ENCODE measurements around the gene C8G.

Gene C8G

GRCh38 chr9:136935651-136936050 lies 9.4 kb upstream of the C8G start:
- H3K4me1 ChIP-seq (ENCODE audit: control insufficient read depth, low read depth, low read length) = no peaks in the 10 kb centered on the region
- H3K27ac ChIP-seq (ENCODE audit: low read length) = no peak overlapping the region
- peaks cover 8% of the 10 kb centered on the region for H3K36me3 ChIP-seq (ENCODE audit: control insufficient read depth, low read depth, low read length)
- no peak overlapping the region for H3K4me3 ChIP-seq (ENCODE audit: low read length)
- no peaks in the 10 kb centered on the region for H3K9me3 ChIP-seq (ENCODE audit: control insufficient read depth, low read depth, low read length)
- H3K27me3 ChIP-seq (ENCODE audit: control insufficient read depth, insufficient read depth, low read length) = no peaks in the 10 kb centered on the region
- no peak overlapping the region for H3K9ac ChIP-seq (ENCODE audit: low read length)

- peaks cover 14% of the 10 kb centered on the region for H3K36me3 ChIP-seq (ENCODE audit: control insufficient read depth, low read depth, low read length)
- no peak overlapping the region for H3K27ac ChIP-seq (ENCODE audit: low read length)
- no peaks in the 10 kb centered on the region for H3K4me1 ChIP-seq (ENCODE audit: control insufficient read depth, low read depth, low read length)
Observed at GRCh38 chr9:136936645-136937170, 8.3 kb upstream of the C8G start.

GRCh38 chr9:136937186-136938001 lies 7.6 kb upstream of the C8G start:
- H3K27me3 ChIP-seq (ENCODE audit: control insufficient read depth, insufficient read depth, low read length) = no peaks in the 10 kb centered on the region
- H3K9me3 ChIP-seq (ENCODE audit: control insufficient read depth, low read depth, low read length) = no peaks in the 10 kb centered on the region
- H3K4me3 ChIP-seq (ENCODE audit: low read length) = no peak overlapping the region
- H3K36me3 ChIP-seq (ENCODE audit: control insufficient read depth, low read depth, low read length) = peaks cover 16% of the 10 kb centered on the region
- no peak overlapping the region for H3K9ac ChIP-seq (ENCODE audit: low read length)
- no peak overlapping the region for H3K27ac ChIP-seq (ENCODE audit: low read length)
- H3K4me1 ChIP-seq (ENCODE audit: control insufficient read depth, low read depth, low read length) = no peaks in the 10 kb centered on the region

More at GRCh38 chr9:136936645-136937170, 8.3 kb upstream of the C8G start:
- Histone ChIP-seq H3K9me3 (ENCODE audit: control insufficient read depth, low read depth, low read length) (no peaks in the 10 kb centered on the region), H3K4me3 (ENCODE audit: low read length) (no peak overlapping the region), H3K27me3 (ENCODE audit: control insufficient read depth, insufficient read depth, low read length) (no peaks in the 10 kb centered on the region), H3K9ac (ENCODE audit: low read length) (no peak overlapping the region)

GRCh38 chr9:136939431-136939995 lies 5.5 kb upstream of the C8G start:
- no peak overlapping the region for H3K27ac ChIP-seq (ENCODE audit: low read length)
- H3K4me1 ChIP-seq (ENCODE audit: control insufficient read depth, low read depth, low read length) = no peaks in the 10 kb centered on the region
- H3K9ac ChIP-seq (ENCODE audit: low read length) = no peak overlapping the region
- H3K27me3 ChIP-seq (ENCODE audit: control insufficient read depth, insufficient read depth, low read length) = no peaks in the 10 kb centered on the region
- H3K36me3 ChIP-seq (ENCODE audit: control insufficient read depth, low read depth, low read length) = peaks cover 16% of the 10 kb centered on the region
- H3K9me3 ChIP-seq (ENCODE audit: control insufficient read depth, low read depth, low read length) = no peaks in the 10 kb centered on the region
- no peak overlapping the region for H3K4me3 ChIP-seq (ENCODE audit: low read length)

GRCh38 chr9:136939996-136940525 lies 5.0 kb upstream of the C8G start:
- Histone ChIP-seq H3K9me3 (ENCODE audit: control insufficient read depth, low read depth, low read length) (no peaks in the 10 kb centered on the region), H3K4me3 (ENCODE audit: low read length) (no peak overlapping the region), H3K36me3 (ENCODE audit: control insufficient read depth, low read depth, low read length) (peaks cover 16% of the 10 kb centered on the region), H3K27ac (ENCODE audit: low read length) (no peak overlapping the region), H3K4me1 (ENCODE audit: control insufficient read depth, low read depth, low read length) (no peaks in the 10 kb centered on the region), H3K27me3 (ENCODE audit: control insufficient read depth, insufficient read depth, low read length) (no peaks in the 10 kb centered on the region), H3K9ac (ENCODE audit: low read length) (no peak overlapping the region)

GRCh38 chr9:136940526-136941230 lies 4.4 kb upstream of the C8G start:
- Histone ChIP-seq H3K27ac (ENCODE audit: low read length) (no peak overlapping the region), H3K9ac (ENCODE audit: low read length) (no peak overlapping the region), H3K27me3 (ENCODE audit: control insufficient read depth, insufficient read depth, low read length) (no peaks in the 10 kb centered on the region), H3K4me3 (ENCODE audit: low read length) (no peak overlapping the region), H3K9me3 (ENCODE audit: control insufficient read depth, low read depth, low read length) (no peaks in the 10 kb centered on the region), H3K36me3 (ENCODE audit: control insufficient read depth, low read depth, low read length) (peaks cover 16% of the 10 kb centered on the region), H3K4me1 (ENCODE audit: control insufficient read depth, low read depth, low read length) (no peaks in the 10 kb centered on the region)

- Histone ChIP-seq H3K9ac (ENCODE audit: low read length) (no peak overlapping the region), H3K27ac (ENCODE audit: low read length) (no peak overlapping the region), H3K4me1 (ENCODE audit: control insufficient read depth, low read depth, low read length) (no peaks in the 10 kb centered on the region), H3K9me3 (ENCODE audit: control insufficient read depth, low read depth, low read length) (no peaks in the 10 kb centered on the region), H3K4me3 (ENCODE audit: low read length) (no peak overlapping the region), H3K27me3 (ENCODE audit: control insufficient read depth, insufficient read depth, low read length) (no peaks in the 10 kb centered on the region), H3K36me3 (ENCODE audit: control insufficient read depth, low read depth, low read length) (peaks cover 16% of the 10 kb centered on the region)
Observed at GRCh38 chr9:136941231-136942111, 3.6 kb upstream of the C8G start.

GRCh38 chr9:136942112-136942880 lies 2.7 kb upstream of the C8G start:
- Histone ChIP-seq H3K27me3 (ENCODE audit: control insufficient read depth, insufficient read depth, low read length) (no peaks in the 10 kb centered on the region), H3K27ac (ENCODE audit: low read length) (no peak overlapping the region), H3K9me3 (ENCODE audit: control insufficient read depth, low read depth, low read length) (no peaks in the 10 kb centered on the region), H3K9ac (ENCODE audit: low read length) (no peak overlapping the region), H3K36me3 (ENCODE audit: control insufficient read depth, low read depth, low read length) (peaks cover 16% of the 10 kb centered on the region), H3K4me3 (ENCODE audit: low read length) (no peak overlapping the region), H3K4me1 (ENCODE audit: control insufficient read depth, low read depth, low read length) (no peaks in the 10 kb centered on the region)

GRCh38 chr9:136942881-136943230 lies 2.2 kb upstream of the C8G start:
- Histone ChIP-seq H3K9me3 (ENCODE audit: control insufficient read depth, low read depth, low read length) (no peaks in the 10 kb centered on the region), H3K4me3 (ENCODE audit: low read length) (no peak overlapping the region), H3K4me1 (ENCODE audit: control insufficient read depth, low read depth, low read length) (no peaks in the 10 kb centered on the region), H3K27ac (ENCODE audit: low read length) (no peak overlapping the region), H3K9ac (ENCODE audit: low read length) (no peak overlapping the region), H3K36me3 (ENCODE audit: control insufficient read depth, low read depth, low read length) (peaks cover 16% of the 10 kb centered on the region), H3K27me3 (ENCODE audit: control insufficient read depth, insufficient read depth, low read length) (no peaks in the 10 kb centered on the region)

- no peaks in the 10 kb centered on the region for H3K4me1 ChIP-seq (ENCODE audit: control insufficient read depth, low read depth, low read length)
- peak overlapping the region; percentile 65 for H3K4me3 ChIP-seq (ENCODE audit: low read length)
- no peak overlapping the region for H3K27ac ChIP-seq (ENCODE audit: low read length)
- H3K9me3 ChIP-seq (ENCODE audit: control insufficient read depth, low read depth, low read length) = no peaks in the 10 kb centered on the region
- H3K9ac ChIP-seq (ENCODE audit: low read length) = peak overlapping the region; percentile 42
- no peaks in the 10 kb centered on the region for H3K27me3 ChIP-seq (ENCODE audit: control insufficient read depth, insufficient read depth, low read length)
- H3K36me3 ChIP-seq (ENCODE audit: control insufficient read depth, low read depth, low read length) = peaks cover 16% of the 10 kb centered on the region
Observed at GRCh38 chr9:136943291-136944211, 1.5 kb upstream of the C8G start.

All from iPS-18a (cell line).